Large intestine (tissue), 3 donors: ENCODE results near the gene SLC37A3. TPM values are rescaled to one million over a fixed set of nuclear protein-coding genes. Genes with fewer than 3 reads are reported as not detected.
"Not testable (repeated sequence)": the region's sequence is repeated elsewhere in the genome, so short reads cannot be mapped to it uniquely, and the experiment has no call there.

ENCODE experiments used
- DNase-seq, 2 donors: peaks; one replicate each; pipeline versions ENCODE4 v3.0.0 to v3.0.0-alpha.2; 2013
- H3K27ac ChIP-seq: one replicate; pipeline ENCODE4 v1.5.1; 2013; ENCODE audit warnings: low read length
- H3K27me3 ChIP-seq: 2 replicates; pipeline ENCODE4 v1.6.1; 2013; ENCODE audit warnings: low read length; ENCODE audit not compliant: control insufficient read depth, insufficient read depth
- H3K36me3 ChIP-seq: 2 replicates; pipeline ENCODE4 v1.6.1; 2013; ENCODE audit warnings: low read length; ENCODE audit not compliant: control insufficient read depth, insufficient read depth
- H3K4me1 ChIP-seq: one replicate; pipeline ENCODE4 v1.6.1; 2013; ENCODE audit warnings: low read length; ENCODE audit not compliant: control insufficient read depth, insufficient read depth
- H3K4me3 ChIP-seq: one replicate; pipeline ENCODE4 v1.5.1; 2013; ENCODE audit warnings: low read length
- H3K9me3 ChIP-seq: one replicate; pipeline ENCODE4 v1.6.1; 2013; ENCODE audit warnings: mild to moderate bottlenecking, low read depth, low read length, moderate library complexity; ENCODE audit not compliant: control insufficient read depth
- WGBS: methylation state at CpG from one replicate; pipeline ENCODE4 v1.1.5; 2013; ENCODE audit warnings: low lambda C conversion rate; ENCODE audit not compliant: insufficient coverage; 5-methylcytosine and 5-hydroxymethylcytosine counted together
- polyA plus RNA-seq: library from polyadenylated mRNA; unstranded; fragments of 120-200 nt; gene quantifications from one replicate; pipeline ENCODE4 v1.2.1, GENCODE V29; 2013

SLC37A3 gene
- polyA plus RNA-seq, 1 donor: 38.7 TPM

DNA sequence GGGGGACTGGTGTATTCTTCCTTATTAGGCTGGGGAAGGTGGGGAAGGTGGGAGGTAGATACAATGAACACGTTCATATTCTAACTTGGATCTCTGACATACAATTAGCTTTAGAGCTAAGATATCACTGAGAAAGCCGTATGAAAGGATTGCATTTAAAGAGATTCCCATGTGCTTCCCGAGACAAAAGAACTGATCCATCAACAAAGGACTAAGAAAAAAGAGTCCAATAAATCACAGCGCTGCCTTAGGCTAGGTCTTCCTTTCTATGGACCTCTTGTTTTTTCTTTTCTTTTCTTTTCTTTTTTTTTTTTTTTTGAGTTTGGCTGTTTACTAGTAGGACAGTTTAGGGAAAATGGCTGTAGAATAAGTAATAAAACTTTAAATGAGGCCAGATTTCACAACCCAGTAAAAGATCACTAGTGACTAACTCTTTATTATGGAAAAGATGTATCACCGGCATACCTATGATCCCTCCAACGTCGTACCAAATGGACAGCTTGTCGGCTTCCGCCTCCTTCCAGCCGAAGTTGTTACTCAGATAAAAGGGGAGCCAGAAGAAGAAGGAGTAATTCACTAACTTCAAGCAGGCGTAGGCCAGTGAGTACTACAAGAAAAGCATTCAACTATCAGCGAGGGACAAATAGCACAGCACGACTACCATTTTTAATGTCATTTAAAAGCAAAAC, 50.0 kb downstream of the SLC37A3 start:
- Histone ChIP-seq H3K36me3 (peaks cover 52% of the 10 kb centered on the region), H3K27me3 (no peaks in the 10 kb centered on the region), H3K27ac (no peak overlapping the region), H3K9me3 (no peaks in the 10 kb centered on the region), H3K4me1 (no peaks in the 10 kb centered on the region), H3K4me3 (no peak overlapping the region)
- no peak for DNase-seq
- 93% methylated on average over 2 of the region's 13 CpGs for WGBS

DNA sequence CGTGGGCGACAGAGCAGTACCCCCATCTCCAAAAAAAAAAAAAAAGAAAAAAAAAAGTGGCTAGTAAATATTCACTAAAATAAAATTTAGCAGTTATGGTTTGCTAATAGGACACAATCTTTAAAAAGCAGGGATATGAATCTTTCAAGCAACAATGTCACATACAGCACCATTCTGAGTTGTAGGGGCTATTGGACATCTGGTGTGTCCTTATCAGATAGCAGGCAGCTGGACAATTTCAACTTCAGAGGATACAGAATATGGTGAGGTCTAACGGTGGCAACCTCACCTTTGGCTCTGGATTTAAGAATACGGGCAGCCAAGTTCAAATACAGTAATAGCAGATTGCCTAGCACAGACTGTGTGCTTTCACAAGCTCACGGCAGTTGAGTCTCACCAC, 51.1 kb downstream of the SLC37A3 start:
- Histone ChIP-seq H3K4me3 (no peak overlapping the region), H3K27me3 (no peaks in the 10 kb centered on the region), H3K36me3 (peaks cover 56% of the 10 kb centered on the region), H3K4me1 (no peaks in the 10 kb centered on the region), H3K27ac (no peak overlapping the region), H3K9me3 (no peaks in the 10 kb centered on the region)
- 100% methylated on average over 2 of the region's 5 CpGs for WGBS
- no peak for DNase-seq

DNA sequence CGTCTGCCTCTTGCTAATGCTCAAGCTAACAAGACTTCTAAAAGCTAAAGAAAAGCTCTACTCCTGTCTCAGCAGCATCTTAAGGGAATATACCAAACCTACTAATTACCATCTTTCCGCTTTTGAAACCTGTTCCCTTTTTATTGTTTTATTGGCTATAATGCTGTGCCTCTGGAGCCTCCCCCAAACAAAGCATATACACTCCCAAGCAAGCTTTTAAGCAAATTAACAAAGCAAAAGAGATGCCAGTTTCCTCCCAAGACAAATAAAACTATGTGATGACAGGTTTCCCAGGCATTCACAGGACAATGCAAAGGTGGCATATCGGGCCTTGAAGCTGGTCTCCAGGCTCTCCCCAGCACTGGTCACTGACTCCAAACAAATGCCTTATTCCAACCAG, 52.9 kb downstream of the SLC37A3 start:
- no peak overlapping the region for H3K4me3 ChIP-seq
- H3K27ac ChIP-seq: no peak overlapping the region
- no CpG with 5 or more reads among the region's 3 CpGs for WGBS
- DNase-seq: no peak
- H3K9me3 ChIP-seq: no peaks in the 10 kb centered on the region
- H3K36me3 ChIP-seq: peaks cover 57% of the 10 kb centered on the region
- H3K27me3 ChIP-seq: no peaks in the 10 kb centered on the region
- H3K4me1 ChIP-seq: no peaks in the 10 kb centered on the region

DNA sequence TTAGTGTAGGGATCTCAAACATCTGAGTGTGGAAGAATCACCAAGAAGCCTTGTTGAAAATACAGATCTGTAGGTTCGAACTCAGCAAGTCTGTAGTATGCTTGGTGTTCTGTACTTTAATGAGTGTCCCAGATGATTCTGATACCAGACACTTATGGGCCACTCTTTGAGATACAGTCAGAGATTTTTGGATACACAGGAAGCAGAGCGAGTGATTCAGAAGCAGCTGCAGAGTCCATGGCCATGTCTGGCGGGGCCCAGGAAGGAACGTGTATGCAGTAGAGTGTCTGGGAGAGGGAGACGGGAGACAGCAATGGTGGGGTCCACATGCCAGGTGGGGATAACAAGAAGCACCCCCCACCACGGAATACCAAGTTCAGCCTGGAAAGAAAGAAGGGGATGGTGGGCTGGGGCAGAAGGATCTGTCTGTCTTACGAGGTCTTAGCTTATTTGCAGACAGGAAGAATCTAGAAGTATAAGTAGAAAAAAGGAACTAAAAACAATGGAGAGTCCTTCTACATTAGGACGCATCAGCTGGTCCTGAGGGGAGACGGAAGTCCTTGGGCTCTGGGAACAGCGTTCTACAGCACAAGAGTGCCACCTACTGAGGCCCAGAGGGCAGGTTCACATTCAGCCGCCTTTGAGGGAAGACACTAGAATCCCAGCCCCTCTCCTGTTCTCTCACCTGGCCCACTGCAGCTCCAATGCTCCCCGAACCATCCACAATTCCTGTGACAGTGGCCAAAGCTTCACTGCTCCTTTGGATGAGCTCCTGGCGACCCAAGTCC, 55.4 kb downstream of the SLC37A3 start:
- Histone ChIP-seq H3K9me3 (no peaks in the 10 kb centered on the region), H3K4me1 (no peaks in the 10 kb centered on the region), H3K36me3 (peaks cover 43% of the 10 kb centered on the region), H3K27me3 (no peaks in the 10 kb centered on the region), H3K4me3 (no peak overlapping the region), H3K27ac (no peak overlapping the region)
- 94% methylated on average over 2 of the region's 13 CpGs for WGBS
- peak; percentile 19 to 26 for DNase-seq

DNA sequence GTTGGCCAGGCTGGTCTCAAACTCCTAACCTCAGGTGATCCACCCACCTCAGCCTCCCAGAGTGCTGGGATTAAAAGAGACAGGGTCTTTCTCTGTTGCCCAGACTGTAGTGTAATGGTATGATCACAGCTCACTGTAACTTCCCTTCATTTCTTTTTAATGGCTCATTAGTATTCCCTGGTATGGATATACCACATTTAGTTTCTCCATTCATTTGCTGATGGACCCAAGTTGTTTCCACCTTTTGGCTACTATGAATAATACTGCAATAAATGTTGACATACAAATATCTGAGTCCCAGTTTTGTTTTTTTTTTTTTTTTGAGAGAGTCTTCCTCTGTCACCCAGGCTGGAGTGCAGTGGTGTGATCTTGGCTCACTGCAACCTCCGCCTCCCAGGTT, 59.4 kb downstream of the SLC37A3 start:
- DNase-seq, H3K27ac ChIP-seq, H3K9me3 ChIP-seq, H3K4me3 ChIP-seq, H3K27me3 ChIP-seq, H3K4me1 ChIP-seq: not testable (repeated sequence)
- peaks cover 44% of the 10 kb centered on the region for H3K36me3 ChIP-seq
- no CpG with 5 or more reads among the region's 1 CpG for WGBS

DNA sequence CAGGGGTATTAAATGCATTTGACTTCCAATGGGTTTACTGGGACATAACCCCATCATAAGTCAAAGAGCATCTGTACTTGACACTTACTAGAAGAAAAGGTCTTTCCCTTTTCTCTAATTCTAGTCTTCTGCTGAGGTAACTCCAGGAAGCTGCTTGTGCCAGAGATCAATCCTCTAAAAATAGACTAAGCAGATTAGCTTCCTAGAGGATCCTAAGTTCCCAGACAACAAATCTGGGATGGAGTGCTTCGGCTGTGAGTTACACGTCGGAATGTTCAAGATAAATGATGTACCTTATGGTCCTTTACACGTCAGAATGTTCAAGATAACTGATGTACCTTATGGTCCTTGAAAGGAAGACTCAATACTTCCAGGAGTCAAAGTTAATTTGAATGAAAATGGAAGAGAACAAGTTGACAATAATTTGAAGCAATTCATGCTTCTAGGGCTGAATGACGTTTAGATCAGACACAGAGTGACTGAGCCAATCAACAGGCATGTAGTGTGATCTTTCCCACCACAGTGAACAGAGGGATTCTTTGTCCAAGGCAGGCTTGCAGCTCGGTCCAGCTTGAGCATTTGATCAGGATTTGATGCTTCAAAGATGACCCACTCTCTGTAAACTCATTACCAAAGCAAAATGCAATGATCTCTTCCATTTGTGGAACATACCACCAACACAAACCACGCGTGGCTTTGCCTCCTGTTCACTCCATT, 63.8 kb downstream of the SLC37A3 start:
- WGBS: 93% methylated on average over 4 of the region's 8 CpGs
- no peak overlapping the region for H3K4me3 ChIP-seq
- H3K4me1 ChIP-seq: no peaks in the 10 kb centered on the region
- H3K9me3 ChIP-seq: no peaks in the 10 kb centered on the region
- H3K27me3 ChIP-seq: no peaks in the 10 kb centered on the region
- DNase-seq: no peak
- H3K36me3 ChIP-seq: peaks cover 18% of the 10 kb centered on the region
- H3K27ac ChIP-seq: no peak overlapping the region

DNA sequence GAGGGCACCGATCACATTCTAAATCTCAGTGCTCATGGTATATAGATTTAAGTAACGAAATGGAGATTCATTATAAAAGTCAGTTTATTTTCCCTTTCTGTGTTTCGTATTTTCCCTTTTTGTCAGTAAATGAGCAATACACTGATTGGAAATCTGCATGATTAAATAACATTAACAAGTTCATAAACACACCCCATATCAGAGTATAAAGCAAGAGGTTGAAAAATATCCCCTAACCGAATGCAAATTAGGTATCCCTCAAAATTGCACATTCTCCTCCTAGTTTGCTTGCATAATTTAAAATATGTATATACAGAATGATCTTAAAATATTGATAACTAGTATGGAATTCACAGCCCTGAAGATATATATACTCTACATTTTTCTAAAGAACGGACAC, 64.6 kb downstream of the SLC37A3 start:
- 100% methylated on average over 3 of the region's 5 CpGs for WGBS
- Histone ChIP-seq H3K9me3 (no peaks in the 10 kb centered on the region), H3K27me3 (no peaks in the 10 kb centered on the region), H3K4me1 (no peaks in the 10 kb centered on the region), H3K36me3 (peaks cover 18% of the 10 kb centered on the region), H3K27ac (no peak overlapping the region), H3K4me3 (no peak overlapping the region)
- no peak for DNase-seq

DNA sequence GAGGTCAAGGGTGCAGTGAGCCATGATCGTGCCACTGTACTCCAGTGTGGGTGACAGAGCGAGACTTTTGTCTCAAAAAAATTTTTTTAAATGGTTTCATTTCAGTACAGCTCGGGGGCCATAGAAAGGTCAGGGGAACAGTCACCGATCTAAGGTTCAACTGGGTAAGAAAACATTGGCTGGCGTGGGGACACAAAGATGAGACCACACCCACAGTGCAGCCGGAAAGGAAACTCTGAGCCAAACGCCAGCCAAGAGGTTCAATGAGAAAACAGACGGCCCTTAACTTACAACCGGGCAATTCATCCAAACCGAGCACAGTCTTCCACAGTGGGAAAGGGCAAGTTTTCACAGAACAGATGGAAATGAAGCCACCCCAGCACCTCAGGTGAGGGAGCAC, 65.1 kb downstream of the SLC37A3 start:
- no CpG with 5 or more reads among the region's 10 CpGs for WGBS
- H3K27ac ChIP-seq: no peak overlapping the region
- DNase-seq: no peak

DNA sequence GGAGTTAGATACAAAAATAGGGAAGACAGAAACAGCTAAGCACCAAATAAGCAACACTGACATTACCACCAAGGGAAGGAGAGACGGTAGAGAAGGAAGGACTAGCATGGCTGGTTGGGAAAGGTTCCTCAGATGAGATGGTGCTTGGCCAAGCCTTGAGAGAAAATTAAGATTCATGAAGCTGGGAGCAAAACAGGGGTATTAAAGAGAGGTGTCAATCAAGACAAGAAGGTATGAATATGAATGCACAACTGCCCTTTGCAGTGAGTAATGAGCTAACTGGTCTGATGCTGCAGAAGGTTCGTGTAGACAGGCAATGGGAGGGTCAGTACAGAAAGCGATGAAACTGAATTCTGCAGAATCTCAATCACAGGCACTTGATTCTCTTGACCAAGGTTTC, 67.7 kb downstream of the SLC37A3 start:
- Histone ChIP-seq H3K36me3 (peaks cover 13% of the 10 kb centered on the region), H3K4me1 (peaks cover 3% of the 10 kb centered on the region), H3K27me3 (no peaks in the 10 kb centered on the region), H3K4me3 (no peak overlapping the region), H3K9me3 (no peaks in the 10 kb centered on the region), H3K27ac (no peak overlapping the region)
- DNase-seq: no peak
- WGBS: no CpG with 5 or more reads among the region's 3 CpGs

More for the DNA sequence above, 65.1 kb downstream of the SLC37A3 start:
- H3K4me1 ChIP-seq: no peaks in the 10 kb centered on the region
- no peaks in the 10 kb centered on the region for H3K27me3 ChIP-seq
- H3K4me3 ChIP-seq: no peak overlapping the region
- peaks cover 18% of the 10 kb centered on the region for H3K36me3 ChIP-seq
- no peaks in the 10 kb centered on the region for H3K9me3 ChIP-seq

DNA sequence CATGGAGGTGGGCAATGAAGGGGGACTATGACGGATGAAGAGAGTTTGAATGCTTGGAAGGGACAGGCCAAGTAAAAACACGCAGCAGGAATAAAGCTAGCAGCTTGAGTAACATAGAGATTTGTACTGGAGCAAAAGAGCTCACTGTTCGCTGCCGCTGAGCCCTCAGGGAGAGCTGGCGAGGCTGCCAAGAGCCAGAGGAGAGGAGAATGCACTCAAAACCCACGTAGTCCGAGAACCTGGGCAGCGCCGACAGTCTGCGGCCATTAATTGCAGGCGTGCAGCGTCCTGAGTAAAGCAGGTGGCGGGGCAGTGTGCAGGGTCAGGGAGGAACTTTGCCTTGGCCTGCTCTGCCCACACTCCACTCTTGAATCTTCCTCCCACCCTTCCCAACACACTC, 68.2 kb downstream of the SLC37A3 start:
- 100% methylated on average over 1 of the region's 13 CpGs for WGBS
- no peak overlapping the region for H3K4me3 ChIP-seq
- no peaks in the 10 kb centered on the region for H3K9me3 ChIP-seq
- peaks cover 11% of the 10 kb centered on the region for H3K36me3 ChIP-seq
- DNase-seq: no peak
- no peaks in the 10 kb centered on the region for H3K27me3 ChIP-seq
- peaks cover 3% of the 10 kb centered on the region for H3K4me1 ChIP-seq
- H3K27ac ChIP-seq: no peak overlapping the region
